HepG2 (cell line): ENCODE data around the gene LYZ. TPM values are rescaled to one million over a fixed set of nuclear protein-coding genes. Genes with fewer than 3 reads are reported as not detected.

Source experiments
- ATAC-seq: fragments of 200-7000 bp; cut with Tn5 transposase; 3 replicates; pipeline ENCODE4 v1.9.1; 2020; ENCODE audit warnings: mild to moderate bottlenecking, moderate library complexity
- BruUV-seq: library from RNA; stranded (reverse); fragments of 400-500 nt; replicated peaks from 2 replicates; lab custom pipeline; 2021; lab: Mats Ljungman, UMichigan
- CTCF ChIA-PET: fragments of 300-600 bp; formaldehyde crosslinking; extraction: SDS; loops from one replicate; lab custom pipeline; 2021; ENCODE audit warnings: low total read pairs, inconsistent platforms, low intra/inter-chr PET ratio; lab: Yijun Ruan, JAX
- POLR2A ChIA-PET: fragments of 350-600 bp; sonication (Branson Sonifier 250); formaldehyde crosslinking; loops from one replicate; lab custom pipeline; 2020; ENCODE audit warnings: antibody characterized with exemption, inconsistent platforms; lab: Yijun Ruan, JAX
- DNase-seq: peaks from one replicate; pipeline ENCODE4 v3.0.0-alpha.2; 2015; ENCODE audit warnings: low spot score
- FAIRE-seq: peaks from 3 replicates; lab custom pipeline; 2011; peaks lifted over from hg19 to GRCh38; lab: Jason Lieb, UNC
- H2AFZ ChIP-seq: one replicate; pipeline ENCODE4 v1.6.1; 2011; ENCODE audit warnings: low read length, inconsistent platforms
- H3K27ac ChIP-seq: fragments of 300-600 bp; 3 replicates; pipeline ENCODE4 v1.8.0; 2011; ENCODE audit warnings: mixed run types, mild to moderate bottlenecking, mixed read lengths, low read length, inconsistent platforms; ENCODE audit not compliant: insufficient read depth; ENCODE audit errors: extremely low read length
- H3K27me3 ChIP-seq, 2 experiments: fragments of 200-600 bp in 1 of 2; 2 replicates in 1 of 2; 3 replicates in 1 of 2; pipeline versions ENCODE4 v1.6.0 to v1.8.0; 2011; ENCODE audit warnings: low read length in 2 of 2, mild to moderate bottlenecking in 2 of 2, moderate library complexity in 2 of 2, inconsistent platforms in 1 of 2; ENCODE audit not compliant: insufficient read depth in 2 of 2, control insufficient read depth in 1 of 2
- H3K36me3 ChIP-seq, 2 experiments: fragments of 200-600 bp in 1 of 2; replicated peaks in 1 of 2; 2 replicates in 1 of 2; 3 replicates in 1 of 2; pipeline versions ENCODE4 v1.5.1 to v1.8.0; 2011; ENCODE audit warnings: low read length in 2 of 2, inconsistent platforms in 1 of 2; ENCODE audit not compliant: insufficient read depth in 2 of 2, control insufficient read depth in 1 of 2
- H3K4me1 ChIP-seq: 2 replicates; pipeline ENCODE4 v1.5.1; 2012; ENCODE audit warnings: low read length, inconsistent platforms; ENCODE audit not compliant: insufficient read depth
- H3K4me2 ChIP-seq: 2 replicates; pipeline ENCODE4 v1.6.0; 2011; ENCODE audit warnings: low read depth, low read length, inconsistent platforms
- H3K4me3 ChIP-seq, 3 experiments: fragments of 200-600 bp in 1 of 3; sonication (generic), shearing (Covaris generic) in 1 of 3; replicated peaks in 1 of 3; 2 replicates each; pipeline ENCODE4 v1.5.1; 2011 to 2016; ENCODE audit warnings: low read length in 3 of 3, inconsistent platforms in 2 of 3, low read depth in 2 of 3, mild to moderate bottlenecking in 2 of 3, control low read depth in 1 of 3, mixed read lengths in 1 of 3; ENCODE audit not compliant: insufficient read depth in 1 of 3
- H3K79me2 ChIP-seq: one replicate; pipeline ENCODE4 v1.6.1; 2011; ENCODE audit warnings: low read length, inconsistent platforms; ENCODE audit not compliant: insufficient read depth
- H3K9ac ChIP-seq: 2 replicates; pipeline ENCODE4 v1.6.0; 2011; ENCODE audit warnings: mild to moderate bottlenecking, low read depth, low read length, inconsistent platforms; ENCODE audit not compliant: insufficient read depth
- H3K9me3 ChIP-seq: 2 replicates; pipeline ENCODE4 v1.5.1; 2012; ENCODE audit warnings: mild to moderate bottlenecking, low read length
- H4K20me1 ChIP-seq: 2 replicates; pipeline ENCODE4 v1.6.0; 2011; ENCODE audit warnings: inconsistent platforms, mild to moderate bottlenecking, low read length, moderate library complexity; ENCODE audit not compliant: insufficient read depth
- ARNT2 ChIP-seq: sonication (generic); formaldehyde crosslinking; IDR thresholded peaks from 2 replicates; pipeline ENCODE4 v1.8.0; 2022; ENCODE audit warnings: mild to moderate bottlenecking, low read depth, missing genetic modification reagents, moderate library complexity
- EEA1 ChIP-seq: sonication (generic); formaldehyde crosslinking; IDR thresholded peaks from 2 replicates; pipeline ENCODE4 v1.5.1; 2020; ENCODE audit warnings: mild to moderate bottlenecking, missing genetic modification reagents, borderline replicate concordance
- HNF4G ChIP-seq, 2 experiments: sonication (generic) in 1 of 2; formaldehyde crosslinking in 1 of 2; IDR thresholded peaks; 2 replicates each; pipeline versions ENCODE4 v1.4.0 to v1.6.1; 2011 to 2020; ENCODE audit warnings: borderline replicate concordance in 2 of 2, low read depth in 2 of 2, mild to moderate bottlenecking in 2 of 2, low read length in 1 of 2, missing genetic modification reagents in 1 of 2, moderate library complexity in 1 of 2
- ZFP37 ChIP-seq: sonication (generic); formaldehyde crosslinking; IDR thresholded peaks from 2 replicates; pipeline ENCODE4 v1.4.0; 2020; ENCODE audit warnings: missing genetic modification reagents, borderline replicate concordance
- ZMYM4 ChIP-seq: sonication (generic); formaldehyde crosslinking; IDR thresholded peaks from 2 replicates; pipeline ENCODE4 v1.8.1; 2023; ENCODE audit warnings: mild to moderate bottlenecking, missing genetic modification reagents
- ZNF589 ChIP-seq: sonication (generic); formaldehyde crosslinking; conservative IDR thresholded peaks from 2 replicates; pipeline ENCODE4 v1.8.0; 2022; ENCODE audit warnings: mild to moderate bottlenecking, moderate library complexity, missing genetic modification reagents
- ZNF644 ChIP-seq: IDR thresholded peaks from 2 replicates; pipeline ENCODE4 v1.6.1; 2016; ENCODE audit warnings: low read depth
- WGBS: methylation state at CpG from one replicate; pipeline ENCODE4 v1.1.6; 2017; ENCODE audit warnings: low lambda C conversion rate; 5-methylcytosine and 5-hydroxymethylcytosine counted together
- in situ Hi-C: cut with HindIII; loops from 2 replicates; pipeline ENCODE4 v1.10.0; 2017; ENCODE audit warnings: low pct_unique_long_range_greater_than_20kb; ENCODE audit not compliant: extremely low pct_ligation_motif_present
- intact Hi-C: fragments of 100-400 bp; cut with micrococcal nuclease; formaldehyde crosslinking; loops from one replicate; pipeline ENCODE4 v1.10.0; 2022; ENCODE audit not compliant: unreplicated experiment
- polyA plus RNA-seq, 8 experiments: library from polyadenylated mRNA; depleted of rRNA in 3 of 8; stranded (reverse) in 7 of 8; unstranded in 1 of 8; fragments of >200 nt; fragmentation: Illumina TruSeq in 4 of 8; extraction: Trizol in 4 of 8; gene quantifications; 2 replicates each; pipeline versions ENCODE4 v1.2.1 to v1.2.3, GENCODE V29; 2011 to 2016; ENCODE audit warnings: low read depth in 4 of 8, missing spikeins in 1 of 8, mixed read lengths in 1 of 8; ENCODE audit not compliant: insufficient read depth in 1 of 8
- total RNA-seq, 5 experiments: library from RNA; depleted of rRNA; stranded (reverse); fragments of >200 nt; fragmentation: Illumina TruSeq; extraction: Trizol; gene quantifications; 2 replicates each; pipeline ENCODE4 v1.2.3, GENCODE V29; 2016; ENCODE audit warnings: low read depth in 1 of 5
- TF ChIP-seq, protein P1 (sequence below): sonication (generic); formaldehyde crosslinking; IDR thresholded peaks from 2 replicates; pipeline ENCODE4 v1.5.0; 2020; ENCODE audit warnings: mild to moderate bottlenecking, missing genetic modification reagents
- TF ChIP-seq, protein P2 (sequence below): sonication (generic); formaldehyde crosslinking; IDR thresholded peaks from 2 replicates; pipeline ENCODE4 v1.8.1; 2022; ENCODE audit warnings: mild to moderate bottlenecking, missing genetic modification reagents
- TF ChIP-seq, protein P3 (sequence below): sonication (generic); formaldehyde crosslinking; IDR thresholded peaks from 2 replicates; pipeline ENCODE4 v1.5.1; 2020; ENCODE audit warnings: missing genetic modification reagents, mild to moderate bottlenecking, borderline replicate concordance

Gene LYZ
- total and polyA plus RNA-seq, 2 of the 13 experiments (the other 11 are each of a cell fraction or from before 2014, with no cell fraction given): 1,788 to 2,054 TPM

DNA sequence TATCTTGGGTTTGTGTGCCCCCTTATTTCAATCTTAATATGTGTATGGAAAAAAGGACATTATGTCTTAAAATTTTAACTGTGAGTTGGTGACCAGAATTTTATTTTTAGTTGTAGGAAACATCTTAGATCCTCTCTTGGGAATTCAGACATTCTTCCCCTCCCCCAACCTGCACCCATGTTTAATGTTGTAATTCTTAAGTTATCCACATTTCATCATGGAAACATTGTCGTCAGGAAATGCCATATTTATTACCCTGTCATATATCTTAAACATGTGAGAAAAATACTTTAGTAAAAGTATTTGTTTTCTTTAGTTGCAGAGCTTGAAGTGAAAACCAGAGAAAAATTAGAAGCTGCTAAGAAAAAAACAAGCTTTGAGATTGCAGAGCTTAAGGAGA lies 41.6 kb downstream of the LYZ start (continued):
- TF ChIP-seq, protein P1, sequence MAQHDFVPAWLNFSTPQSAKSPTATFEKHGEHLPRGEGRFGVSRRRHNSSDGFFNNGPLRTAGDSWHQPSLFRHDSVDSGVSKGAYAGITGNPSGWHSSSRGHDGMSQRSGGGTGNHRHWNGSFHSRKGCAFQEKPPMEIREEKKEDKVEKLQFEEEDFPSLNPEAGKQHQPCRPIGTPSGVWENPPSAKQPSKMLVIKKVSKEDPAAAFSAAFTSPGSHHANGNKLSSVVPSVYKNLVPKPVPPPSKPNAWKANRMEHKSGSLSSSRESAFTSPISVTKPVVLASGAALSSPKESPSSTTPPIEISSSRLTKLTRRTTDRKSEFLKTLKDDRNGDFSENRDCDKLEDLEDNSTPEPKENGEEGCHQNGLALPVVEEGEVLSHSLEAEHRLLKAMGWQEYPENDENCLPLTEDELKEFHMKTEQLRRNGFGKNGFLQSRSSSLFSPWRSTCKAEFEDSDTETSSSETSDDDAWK (CRISPR knock-in tag): no peak
- TF ChIP-seq, protein P2, sequence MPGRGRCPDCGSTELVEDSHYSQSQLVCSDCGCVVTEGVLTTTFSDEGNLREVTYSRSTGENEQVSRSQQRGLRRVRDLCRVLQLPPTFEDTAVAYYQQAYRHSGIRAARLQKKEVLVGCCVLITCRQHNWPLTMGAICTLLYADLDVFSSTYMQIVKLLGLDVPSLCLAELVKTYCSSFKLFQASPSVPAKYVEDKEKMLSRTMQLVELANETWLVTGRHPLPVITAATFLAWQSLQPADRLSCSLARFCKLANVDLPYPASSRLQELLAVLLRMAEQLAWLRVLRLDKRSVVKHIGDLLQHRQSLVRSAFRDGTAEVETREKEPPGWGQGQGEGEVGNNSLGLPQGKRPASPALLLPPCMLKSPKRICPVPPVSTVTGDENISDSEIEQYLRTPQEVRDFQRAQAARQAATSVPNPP (CRISPR knock-in tag): no peak
- no peak for TF ChIP-seq ZNF589 (CRISPR knock-in tag)
- TF ChIP-seq, protein P3, sequence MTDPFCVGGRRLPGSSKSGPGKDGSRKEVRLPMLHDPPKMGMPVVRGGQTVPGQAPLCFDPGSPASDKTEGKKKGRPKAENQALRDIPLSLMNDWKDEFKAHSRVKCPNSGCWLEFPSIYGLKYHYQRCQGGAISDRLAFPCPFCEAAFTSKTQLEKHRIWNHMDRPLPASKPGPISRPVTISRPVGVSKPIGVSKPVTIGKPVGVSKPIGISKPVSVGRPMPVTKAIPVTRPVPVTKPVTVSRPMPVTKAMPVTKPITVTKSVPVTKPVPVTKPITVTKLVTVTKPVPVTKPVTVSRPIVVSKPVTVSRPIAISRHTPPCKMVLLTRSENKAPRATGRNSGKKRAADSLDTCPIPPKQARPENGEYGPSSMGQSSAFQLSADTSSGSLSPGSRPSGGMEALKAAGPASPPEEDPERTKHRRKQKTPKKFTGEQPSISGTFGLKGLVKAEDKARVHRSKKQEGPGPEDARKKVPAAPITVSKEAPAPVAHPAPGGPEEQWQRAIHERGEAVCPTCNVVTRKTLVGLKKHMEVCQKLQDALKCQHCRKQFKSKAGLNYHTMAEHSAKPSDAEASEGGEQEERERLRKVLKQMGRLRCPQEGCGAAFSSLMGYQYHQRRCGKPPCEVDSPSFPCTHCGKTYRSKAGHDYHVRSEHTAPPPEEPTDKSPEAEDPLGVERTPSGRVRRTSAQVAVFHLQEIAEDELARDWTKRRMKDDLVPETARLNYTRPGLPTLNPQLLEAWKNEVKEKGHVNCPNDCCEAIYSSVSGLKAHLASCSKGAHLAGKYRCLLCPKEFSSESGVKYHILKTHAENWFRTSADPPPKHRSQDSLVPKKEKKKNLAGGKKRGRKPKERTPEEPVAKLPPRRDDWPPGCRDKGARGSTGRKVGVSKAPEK (CRISPR knock-in tag): no peak

DNA sequence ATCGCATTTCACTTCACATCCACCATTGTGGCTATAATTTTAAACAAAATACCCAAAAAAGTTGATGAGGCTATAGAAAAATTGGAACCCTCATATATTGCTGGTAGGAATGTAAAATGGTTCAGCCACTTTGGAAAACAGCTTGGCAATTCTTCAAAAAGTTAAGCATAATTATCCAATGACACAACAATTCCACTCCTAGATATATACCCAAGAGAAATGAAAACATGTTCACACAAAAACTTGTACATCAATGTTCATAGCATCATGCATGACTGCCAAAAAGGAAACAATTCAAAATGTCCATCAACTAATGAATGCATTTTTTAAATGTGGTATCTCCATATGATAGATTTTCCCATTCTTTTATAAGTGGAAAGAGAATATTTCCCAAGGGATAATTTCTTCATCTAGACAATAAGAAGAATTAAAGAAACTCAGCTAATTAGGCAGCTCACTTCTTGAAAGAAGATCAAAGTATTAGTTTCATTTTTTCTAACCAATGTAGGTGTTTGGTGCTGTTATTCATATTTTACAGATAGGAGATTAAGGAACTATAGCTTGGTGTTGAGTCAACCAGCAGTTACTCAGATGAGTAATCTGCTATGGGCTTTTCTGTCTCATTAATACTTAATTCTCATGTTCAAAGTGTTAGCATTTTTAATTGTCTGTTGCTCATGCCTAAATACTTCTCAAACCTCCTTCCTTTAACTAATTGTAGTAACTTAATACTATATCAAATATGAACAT lies 44.2 kb downstream of the LYZ start:
- no peaks in the 10 kb centered on the region for H3K4me1 ChIP-seq
- no peak overlapping the region for H3K27ac ChIP-seq
- intact Hi-C loops (no loop called here), in situ Hi-C loops (no loop called here)
- no peak overlapping the region for H3K9ac ChIP-seq
- no peaks in the 10 kb centered on the region for H3K27me3 ChIP-seq
- CTCF ChIA-PET: no interaction called here
- H3K79me2 ChIP-seq: no peaks in the 10 kb centered on the region
- no peak overlapping the region for H2AFZ ChIP-seq
- DNase-seq (no peak), FAIRE-seq (no peak), ATAC-seq (no peak)
- H3K4me3 ChIP-seq: no peak overlapping the region
- no peaks in the 10 kb centered on the region for H4K20me1 ChIP-seq
- WGBS: 100% methylated on average over 1 of the region's 1 CpG
- H3K4me2 ChIP-seq: no peak overlapping the region
- peaks cover 3 to 36% of the 10 kb centered on the region in 2 experiments; a peak in 3 of 5 replicates for H3K36me3 ChIP-seq
- POLR2A ChIA-PET: no interaction called here
- peaks cover 5% of the 10 kb centered on the region; the same call in 1 of the 2 replicates for H3K9me3 ChIP-seq
- BruUV-seq: no TSS peak
- TF ChIP-seq ZNF644 (CRISPR knock-in tag) (no peak), HNF4G (IDR thresholded peaks at IDR 0.05; ENCODE audit: borderline replicate concordance, low read depth, low read length) (no peak), HNF4G (CRISPR knock-in tag; IDR thresholded peaks at IDR 0.05; ENCODE audit: borderline replicate concordance, low read depth) (no peak), ZFP37 (CRISPR knock-in tag) (no peak), EEA1 (CRISPR knock-in tag) (no peak), ARNT2 (no peak), ZMYM4 (CRISPR knock-in tag) (no peak)
